GM21825 (cell line): ENCODE results near the gene RPL10.
A peak's percentile ranks its signal among the peaks of the same experiment; 100 is the strongest.

Experiments used
- ATAC-seq: cut with Tn5 transposase; IDR thresholded peaks from one replicate; pipeline ENCODE4 v1.9.1; 2021; ENCODE audit warnings: mild to moderate bottlenecking, moderate library complexity; ENCODE audit not compliant: unreplicated experiment

The RPL10 gene

DNA sequence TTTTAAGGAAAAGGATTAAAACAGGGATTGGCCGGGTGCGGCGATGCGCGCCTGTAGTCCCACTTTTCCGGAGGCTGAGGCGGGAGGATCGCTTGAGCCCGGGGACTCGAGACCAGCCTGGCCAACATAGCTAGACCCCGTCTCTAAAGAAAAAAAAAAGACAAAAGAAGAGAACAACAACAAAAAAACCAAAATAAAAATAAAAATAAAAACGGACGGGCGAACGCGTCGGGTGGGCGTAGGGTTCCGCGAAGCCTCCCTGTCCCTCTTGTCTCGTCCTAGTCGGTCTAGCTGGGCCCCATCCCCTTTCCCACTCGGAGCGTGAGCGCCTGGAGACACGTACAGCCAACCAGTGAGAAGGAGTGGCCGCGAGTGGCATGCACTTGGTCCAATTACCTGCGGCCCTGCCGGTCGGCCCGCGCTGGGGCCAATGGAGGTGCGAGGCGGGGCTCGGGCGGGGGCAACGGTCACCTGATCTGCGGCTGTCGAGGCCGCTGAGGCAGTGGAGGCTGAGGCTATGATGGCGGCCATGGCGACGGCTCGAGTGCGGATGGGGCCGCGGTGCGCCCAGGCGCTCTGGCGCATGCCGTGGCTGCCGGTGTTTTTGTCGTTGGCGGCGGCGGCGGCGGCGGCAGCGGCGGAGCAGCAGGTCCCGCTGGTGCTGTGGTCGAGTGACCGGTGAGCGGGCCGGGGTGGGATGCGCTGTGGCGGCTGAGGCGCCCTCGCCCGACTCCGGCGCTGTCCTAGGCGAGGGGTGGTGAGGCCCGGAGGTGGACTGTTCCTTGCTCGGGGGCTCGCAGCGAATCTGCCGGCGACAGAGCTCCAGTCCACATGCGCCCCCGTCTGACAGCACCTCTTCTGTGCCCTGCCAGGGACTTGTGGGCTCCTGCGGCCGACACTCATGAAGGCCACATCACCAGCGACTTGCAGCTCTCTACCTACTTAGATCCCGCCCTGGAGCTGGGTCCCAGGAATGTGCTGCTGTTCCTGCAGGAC is 30.3 kb downstream of the RPL10 start, which contains the start of gene ATP6AP1:
ATP6AP1 (plus strand) TSS at position 502 of the 996 bp plus-strand sequence; CDS start at position 518, 16 bp downstream.
- peak; percentile 96 for ATAC-seq

DNA sequence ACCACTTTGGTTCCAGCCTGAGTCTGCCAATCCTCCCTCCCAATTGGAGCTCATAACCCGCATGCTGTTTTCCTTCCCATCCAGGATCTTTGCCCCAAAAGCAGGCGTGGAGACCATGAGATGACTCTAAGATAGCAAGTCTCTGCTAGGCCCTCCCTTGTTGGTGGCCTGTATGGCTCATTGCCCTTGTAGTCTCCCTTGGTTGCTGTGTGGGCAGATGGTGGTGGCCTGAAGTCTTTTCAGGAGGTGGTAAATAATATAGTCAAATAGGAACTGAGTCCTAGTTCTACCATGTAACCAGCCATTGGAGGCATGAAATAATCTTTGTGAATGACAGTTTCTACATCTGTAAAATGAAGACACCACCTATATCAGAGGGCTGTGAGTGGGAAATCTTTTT is 31.5 kb downstream of the RPL10 start:
- no peak for ATAC-seq

DNA sequence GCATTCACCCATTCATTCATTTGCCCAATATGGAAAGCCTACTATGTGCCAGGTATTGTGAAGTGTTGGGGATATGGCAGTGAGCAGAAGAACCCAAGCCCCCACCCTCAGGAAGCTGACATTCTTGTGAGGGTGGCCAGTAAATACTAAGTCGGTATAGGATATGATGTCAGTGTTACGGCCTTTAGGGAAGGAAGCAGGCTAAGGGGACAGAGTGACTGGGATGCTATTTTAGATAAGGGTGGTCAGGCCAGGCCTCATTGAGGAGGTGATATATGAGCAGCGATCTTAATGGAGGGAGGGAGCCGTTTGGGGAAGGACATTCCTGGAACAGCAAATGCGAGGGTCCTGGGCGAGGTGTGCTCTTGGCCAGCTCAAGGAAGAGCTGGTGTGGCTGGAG is 32.3 kb downstream of the RPL10 start:
- ATAC-seq = no peak

DNA sequence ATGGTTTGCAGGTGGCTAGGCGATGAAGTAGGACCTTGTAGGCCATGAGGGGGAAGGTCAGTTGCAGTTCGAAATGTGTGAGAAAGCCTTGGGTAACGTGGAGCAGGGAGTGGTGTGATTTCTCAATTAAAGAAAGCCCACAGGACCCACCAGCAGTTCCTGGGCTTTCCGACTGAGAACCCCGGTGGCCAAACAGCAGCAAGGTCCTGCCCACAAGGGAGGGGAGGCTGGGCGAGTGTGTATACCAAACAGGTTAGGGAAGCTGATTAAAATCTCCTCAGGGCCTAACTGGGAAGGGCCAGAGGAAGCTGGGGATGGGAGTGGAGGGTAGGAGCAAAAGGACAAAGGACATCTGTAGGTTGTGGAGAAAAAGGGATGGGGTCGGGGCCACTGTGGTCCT is 32.7 kb downstream of the RPL10 start:
- no peak for ATAC-seq

DNA sequence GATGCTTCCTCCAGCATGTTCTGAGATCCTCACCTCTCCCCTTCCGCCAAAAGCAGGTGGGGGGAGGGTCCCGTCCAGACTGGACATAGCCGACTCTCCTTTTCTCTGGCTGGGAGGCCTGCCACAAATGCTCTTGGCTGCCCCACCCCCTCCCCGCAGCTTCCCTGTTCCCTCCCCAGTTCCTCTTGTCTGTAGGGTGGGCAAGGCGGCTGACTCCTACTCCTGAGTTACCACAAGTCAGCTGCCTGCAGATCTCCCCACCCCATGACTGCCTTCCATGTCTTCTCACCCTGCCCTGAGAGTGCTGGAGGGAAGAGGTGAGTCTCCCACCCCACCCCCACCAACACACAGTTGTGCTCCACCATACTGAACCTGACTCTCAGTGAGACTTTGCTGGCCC is 33.2 kb downstream of the RPL10 start:
- no peak for ATAC-seq

DNA sequence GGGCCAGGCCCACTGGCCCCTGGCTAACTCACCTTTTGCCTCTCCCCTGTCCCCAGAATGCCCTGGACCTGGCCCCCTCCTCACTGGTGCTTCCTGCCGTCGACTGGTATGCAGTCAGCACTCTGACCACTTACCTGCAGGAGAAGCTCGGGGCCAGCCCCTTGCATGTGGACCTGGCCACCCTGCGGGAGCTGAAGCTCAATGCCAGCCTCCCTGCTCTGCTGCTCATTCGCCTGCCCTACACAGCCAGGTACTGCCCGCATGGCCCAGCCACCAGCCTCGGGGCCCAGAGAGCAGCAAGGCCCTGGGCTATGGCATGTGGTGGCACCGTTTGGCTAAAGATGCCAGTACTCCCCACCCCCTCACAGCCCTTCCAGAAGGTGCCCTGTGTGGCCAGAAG is 34.0 kb downstream of the RPL10 start:
- no peak for ATAC-seq

DNA sequence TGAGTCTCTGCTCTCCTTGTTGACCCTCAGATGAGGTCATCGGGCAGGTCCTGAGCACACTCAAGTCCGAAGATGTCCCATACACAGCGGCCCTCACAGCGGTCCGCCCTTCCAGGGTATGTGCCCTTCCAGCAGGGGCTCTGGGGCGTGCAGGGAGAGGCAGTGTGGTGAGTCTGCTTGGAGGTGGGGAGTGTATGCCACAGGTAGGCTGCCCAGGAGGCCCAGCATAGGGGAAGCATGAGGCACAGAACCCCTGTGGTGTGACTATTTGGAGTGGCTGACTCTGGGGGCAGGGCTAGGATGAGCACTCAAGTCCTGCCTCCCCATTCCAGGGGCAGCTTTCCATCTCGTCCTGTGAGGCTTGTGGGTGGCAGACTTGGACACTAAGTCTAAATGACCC is 35.4 kb downstream of the RPL10 start:
- no peak for ATAC-seq

DNA sequence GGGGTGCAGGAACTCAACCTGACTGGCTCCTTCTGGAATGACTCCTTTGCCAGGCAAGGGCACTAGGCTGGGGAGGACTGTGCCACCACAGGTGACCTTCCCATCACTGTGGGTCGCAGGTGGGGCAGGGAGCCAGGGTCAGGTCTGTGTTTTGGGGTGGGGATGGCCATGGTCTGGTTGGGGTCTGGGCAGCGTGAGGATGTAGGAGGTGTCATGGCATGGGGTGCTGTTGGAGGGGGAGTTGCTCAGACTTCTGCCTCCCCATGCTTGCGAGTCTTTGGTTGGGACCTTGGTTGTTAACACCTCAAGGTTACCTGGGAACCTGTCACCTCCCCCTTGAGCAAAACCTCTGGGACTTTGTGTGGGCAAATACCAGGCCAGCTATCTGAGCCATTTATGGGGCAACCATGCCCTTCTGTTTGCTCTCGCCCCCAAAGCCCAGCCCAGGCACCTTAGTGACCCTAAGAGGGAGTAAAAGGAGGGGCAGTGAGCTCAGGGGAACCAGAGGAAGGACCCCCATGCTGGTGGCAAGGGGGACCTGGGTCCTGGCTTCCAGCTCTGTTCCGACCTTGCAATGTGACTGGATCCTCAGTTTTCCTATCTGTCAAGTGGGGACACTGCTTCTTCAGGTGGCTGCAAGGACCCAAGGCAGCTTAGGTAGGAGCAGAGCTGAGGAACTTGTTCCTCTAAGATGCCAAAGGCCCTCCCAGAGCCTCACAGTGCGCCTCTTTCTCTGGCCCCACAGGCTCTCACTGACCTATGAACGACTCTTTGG is 36.4 kb downstream of the RPL10 start:
- ATAC-seq = no peak

DNA sequence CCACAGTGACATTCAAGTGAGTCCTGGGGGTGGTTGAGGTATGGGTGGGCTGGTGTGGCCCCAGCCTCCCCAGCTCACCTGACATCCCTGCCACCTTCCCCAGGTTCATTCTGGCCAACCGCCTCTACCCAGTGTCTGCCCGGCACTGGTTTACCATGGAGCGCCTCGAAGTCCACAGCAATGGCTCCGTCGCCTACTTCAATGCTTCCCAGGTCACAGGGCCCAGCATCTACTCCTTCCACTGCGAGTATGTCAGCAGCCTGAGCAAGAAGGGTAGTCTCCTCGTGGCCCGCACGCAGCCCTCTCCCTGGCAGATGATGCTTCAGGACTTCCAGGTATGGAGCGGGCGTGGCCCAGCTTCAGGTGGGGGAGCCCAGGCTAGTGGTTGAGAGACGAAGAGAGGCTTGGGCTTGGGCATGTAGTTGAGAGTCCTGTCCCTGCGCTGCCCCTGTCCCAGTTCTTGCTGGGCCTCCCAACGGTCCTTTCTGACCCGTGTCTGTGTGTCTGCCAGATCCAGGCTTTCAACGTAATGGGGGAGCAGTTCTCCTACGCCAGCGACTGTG is 37.1 kb downstream of the RPL10 start:
- no peak for ATAC-seq

DNA sequence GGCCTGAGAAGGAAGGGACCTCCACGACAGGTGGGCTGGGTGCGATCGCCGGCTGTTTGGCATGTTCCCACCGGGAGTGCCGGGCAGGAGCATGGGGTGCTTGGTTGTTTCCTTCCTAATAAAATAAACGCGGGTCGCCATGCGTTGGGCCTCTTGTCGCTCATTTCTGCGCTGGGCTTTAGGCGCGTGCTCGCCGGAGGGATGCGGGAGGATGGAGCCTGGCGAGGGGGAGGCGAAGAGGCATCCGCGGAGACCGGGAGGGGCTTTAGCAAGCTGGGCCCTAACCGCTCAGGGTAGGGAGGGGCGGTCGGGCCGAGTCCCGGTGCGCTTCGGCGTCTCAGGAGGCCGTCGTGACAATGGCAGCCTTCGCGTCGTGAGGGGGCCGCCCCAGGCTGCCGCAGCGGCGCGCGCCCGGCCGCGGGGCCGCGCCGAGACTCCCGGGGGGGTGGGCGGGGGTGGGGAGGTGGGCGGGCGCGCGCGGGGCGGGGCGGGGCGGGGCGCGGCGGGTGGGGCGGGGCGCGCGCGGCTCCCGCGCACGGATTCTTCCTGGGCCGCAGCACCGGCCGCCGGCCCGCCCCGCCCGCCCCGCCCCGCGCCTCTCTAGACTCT is 38.3 kb downstream of the RPL10 start:
- no peak for ATAC-seq

DNA sequence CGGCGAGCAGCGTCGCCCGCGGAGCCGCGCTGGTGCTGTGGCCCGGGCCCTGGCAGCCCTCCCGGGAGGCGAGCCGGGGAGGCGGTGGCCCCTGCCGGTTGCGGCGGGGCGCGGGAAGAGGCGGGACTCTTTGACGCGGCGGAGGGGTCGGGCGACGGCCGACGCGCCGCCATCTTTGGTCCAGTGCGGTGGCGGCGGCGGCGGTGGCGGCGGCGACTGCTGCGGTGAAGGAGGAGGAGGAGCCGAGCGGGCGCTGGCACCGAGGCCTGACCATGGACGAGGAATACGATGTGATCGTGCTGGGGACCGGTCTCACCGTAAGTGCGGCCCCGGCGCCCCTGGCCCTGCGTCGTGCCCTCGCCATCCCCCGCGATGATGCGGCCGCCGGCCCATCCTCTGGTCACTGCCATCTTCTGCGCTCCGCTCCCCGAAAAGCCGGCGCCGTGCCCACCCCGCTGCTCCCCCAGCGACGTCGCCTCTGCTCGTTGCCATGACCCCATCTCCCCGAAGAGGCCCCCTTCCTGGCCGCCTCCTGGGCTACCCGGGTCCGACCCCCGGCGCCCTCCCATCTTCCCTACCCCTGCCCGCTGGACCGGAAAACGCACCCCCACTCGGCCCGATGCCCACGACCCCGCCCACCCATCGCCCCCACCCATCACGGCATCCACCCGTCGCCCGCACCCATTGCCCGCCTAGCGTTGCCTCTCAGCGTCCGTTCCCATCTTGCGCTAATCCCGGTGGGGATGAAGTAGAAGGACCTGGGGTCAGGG is 39.0 kb downstream of the RPL10 start, which contains the start of gene GDI1:
GDI1 (plus strand) TSS at position 172 of the 770 bp plus-strand sequence; CDS start at position 273, 101 bp downstream.
- ATAC-seq = no peak

DNA sequence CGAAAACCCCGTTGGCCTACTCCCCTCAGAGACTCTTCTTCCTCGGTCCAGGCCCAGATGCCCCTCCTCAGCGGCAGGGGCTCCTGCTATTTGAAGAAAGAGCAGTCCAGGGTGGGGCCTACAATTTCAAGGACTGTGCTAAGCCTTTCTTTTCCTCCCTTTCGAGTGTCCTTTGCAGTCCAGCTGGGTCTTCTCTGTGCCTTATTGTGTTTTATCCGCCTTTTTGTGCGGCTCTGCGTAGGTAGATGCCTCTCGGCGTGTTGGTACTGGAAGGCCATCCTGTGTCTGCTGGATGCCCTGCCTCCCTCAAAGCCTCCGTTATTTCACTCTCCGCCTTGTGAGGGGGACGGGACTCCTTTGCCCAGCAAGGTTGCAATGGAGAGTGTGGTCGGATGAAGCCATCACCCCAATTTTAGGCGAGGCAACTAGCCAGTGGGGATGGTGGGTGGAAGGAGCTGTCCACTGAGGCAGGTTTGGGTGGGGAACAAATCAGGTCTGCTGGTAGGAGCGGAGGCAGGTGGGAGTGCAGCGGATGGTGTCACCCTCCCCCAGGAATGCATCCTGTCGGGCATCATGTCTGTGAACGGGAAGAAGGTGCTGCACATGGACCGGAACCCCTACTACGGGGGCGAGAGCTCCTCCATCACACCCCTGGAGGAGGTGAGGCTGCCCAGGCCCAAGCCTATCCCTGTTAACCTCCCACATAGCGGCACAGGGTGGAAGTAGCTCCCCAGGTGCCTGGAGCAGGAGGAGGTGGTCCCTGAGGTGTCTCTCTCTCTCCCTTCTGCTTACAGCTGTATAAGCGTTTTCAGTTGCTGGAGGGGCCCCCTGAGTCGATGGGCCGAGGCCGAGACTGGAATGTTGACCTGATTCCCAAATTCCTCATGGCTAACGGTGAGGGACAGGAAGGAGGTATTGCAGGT is 40.1 kb downstream of the RPL10 start:
- ATAC-seq = no peak

DNA sequence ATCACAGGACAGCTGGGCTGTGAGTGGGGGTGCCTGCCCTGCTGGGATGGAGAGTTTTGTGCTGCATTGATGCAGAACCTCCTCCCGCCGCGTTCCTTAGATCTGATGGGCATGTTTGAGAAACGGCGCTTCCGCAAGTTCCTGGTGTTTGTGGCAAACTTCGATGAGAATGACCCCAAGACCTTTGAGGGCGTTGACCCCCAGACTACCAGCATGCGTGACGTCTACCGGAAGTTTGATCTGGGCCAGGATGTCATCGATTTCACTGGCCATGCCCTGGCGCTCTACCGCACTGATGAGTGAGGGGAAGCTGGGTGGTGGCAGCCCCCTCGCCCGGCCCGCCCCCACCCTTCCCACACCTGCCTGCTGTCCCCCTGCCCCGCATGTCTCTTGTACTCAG is 41.7 kb downstream of the RPL10 start:
- ATAC-seq = no peak

DNA sequence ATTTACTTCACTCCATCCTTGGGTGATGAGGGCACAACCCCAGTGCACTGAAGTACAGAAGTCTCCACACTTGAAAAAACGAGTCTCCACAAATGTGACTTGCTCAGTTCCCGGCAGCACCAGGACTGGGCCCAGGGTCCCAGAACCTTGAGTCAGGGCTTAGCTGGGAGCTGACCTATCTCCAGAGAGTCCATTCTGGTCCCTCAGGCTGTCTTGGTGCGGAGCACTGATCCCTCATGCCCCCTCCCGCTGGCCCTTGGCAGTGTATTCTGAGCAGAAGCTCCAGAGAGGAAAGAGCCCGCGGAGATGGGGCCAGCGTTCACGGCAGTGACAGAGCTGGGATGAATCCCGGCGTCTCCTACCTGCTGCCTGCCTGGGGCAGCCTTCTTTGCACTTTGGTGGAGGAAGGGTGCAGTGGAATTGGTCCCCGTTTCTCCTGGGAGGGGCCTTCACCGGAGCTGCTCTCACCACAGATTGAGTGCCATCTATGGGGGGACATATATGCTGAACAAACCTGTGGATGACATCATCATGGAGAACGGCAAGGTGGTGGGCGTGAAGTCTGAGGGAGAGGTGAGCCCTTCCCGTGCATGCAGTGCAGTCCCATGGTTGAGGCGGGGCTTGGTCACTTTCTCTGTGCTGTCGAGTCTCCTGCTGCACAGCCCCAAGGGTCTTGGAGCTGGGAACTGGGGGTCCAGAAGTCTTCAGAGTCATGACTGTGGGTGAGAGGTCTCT is 42.6 kb downstream of the RPL10 start:
- no peak for ATAC-seq

DNA sequence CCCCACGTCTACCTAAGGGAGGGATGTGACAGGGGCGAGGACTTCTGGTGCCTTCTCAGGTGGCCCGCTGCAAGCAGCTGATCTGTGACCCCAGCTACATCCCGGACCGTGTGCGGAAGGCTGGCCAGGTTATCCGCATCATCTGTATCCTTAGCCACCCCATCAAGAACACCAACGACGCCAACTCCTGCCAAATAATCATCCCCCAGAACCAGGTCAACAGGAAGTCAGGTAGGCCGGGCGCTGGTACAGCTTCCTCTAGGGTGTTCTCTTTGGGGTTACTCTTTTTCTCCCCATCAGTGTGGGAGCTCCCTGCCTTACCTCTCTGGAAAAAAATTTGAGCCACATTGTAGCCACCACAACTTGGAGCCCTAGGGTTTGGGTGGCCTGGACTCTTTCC is 43.4 kb downstream of the RPL10 start:
- ATAC-seq = no peak

DNA sequence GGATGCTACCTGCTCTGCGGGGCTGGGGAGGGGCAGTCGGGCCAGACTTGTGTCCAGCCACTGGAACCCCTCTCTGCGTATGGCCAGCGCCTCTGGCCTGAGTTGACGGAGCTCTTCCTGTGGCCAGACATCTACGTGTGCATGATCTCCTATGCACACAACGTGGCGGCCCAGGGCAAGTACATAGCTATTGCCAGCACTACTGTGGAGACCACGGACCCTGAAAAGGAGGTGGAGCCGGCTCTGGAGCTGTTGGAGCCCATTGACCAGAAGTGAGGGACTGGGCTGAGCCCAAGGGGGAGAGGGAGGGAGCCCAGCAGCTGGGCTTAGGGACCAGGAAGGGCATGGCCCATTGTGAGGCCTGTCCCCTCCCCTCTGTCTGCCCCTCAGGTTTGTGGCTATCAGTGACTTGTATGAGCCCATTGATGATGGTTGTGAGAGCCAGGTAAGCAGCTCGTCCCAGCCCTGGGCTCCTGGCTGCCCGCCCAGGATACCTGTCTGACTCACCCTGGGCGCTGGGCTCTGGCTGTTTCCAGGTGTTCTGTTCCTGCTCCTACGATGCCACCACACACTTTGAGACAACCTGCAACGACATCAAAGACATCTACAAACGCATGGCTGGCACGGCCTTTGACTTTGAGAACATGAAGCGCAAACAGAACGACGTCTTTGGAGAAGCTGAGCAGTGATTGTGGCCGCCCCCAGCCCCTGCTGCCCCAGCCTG is 44.0 kb downstream of the RPL10 start:
- no peak for ATAC-seq

DNA sequence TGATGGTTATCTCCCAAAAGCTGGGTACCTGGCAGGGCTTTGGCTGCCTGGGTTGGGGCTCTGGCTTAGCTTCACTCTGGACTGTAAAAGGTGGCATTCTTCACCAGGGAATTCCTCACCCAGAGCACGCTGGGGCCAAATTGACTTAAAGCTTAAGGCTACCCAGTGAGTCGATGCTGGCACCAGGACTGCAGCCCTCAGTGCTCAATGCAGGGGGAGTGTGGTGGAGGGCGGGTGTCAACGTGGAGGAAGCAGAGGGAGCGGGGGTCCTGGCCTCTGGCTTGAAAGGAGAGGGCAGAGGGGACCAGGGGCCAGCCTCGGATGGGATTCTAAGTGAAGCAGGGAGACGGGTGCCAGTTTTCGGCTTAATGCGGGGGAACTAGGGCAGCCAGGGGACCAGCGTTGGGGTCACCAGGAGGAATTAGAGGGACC is 45.3 kb downstream of the RPL10 start:
- ATAC-seq = no peak
